Peyer's patch (tissue), 4 donors: ENCODE measurements around the gene DAAM1.

Source experiments
- POLR2A ChIP-seq, 2 donors: fragments of 450-650 bp; IDR thresholded peaks; one replicate each; pipeline ENCODE4 v1.5.1; 2017; ENCODE audit warnings: antibody characterized with exemption in 2 of 2, mild to moderate bottlenecking in 2 of 2, moderate library complexity in 2 of 2
- TF ChIP-seq, protein P1 (sequence below), 6 experiments: fragments of 450-650 bp in 4 of 6; fragments of 200-600 bp in 2 of 6; sonication (generic) in 1 of 6; IDR thresholded peaks; one replicate each; pipeline ENCODE4 v1.5.1; 2017 to 2019; ENCODE audit warnings: antibody characterized with exemption in 6 of 6, mild to moderate bottlenecking in 3 of 6, moderate library complexity in 1 of 6

DNA sequence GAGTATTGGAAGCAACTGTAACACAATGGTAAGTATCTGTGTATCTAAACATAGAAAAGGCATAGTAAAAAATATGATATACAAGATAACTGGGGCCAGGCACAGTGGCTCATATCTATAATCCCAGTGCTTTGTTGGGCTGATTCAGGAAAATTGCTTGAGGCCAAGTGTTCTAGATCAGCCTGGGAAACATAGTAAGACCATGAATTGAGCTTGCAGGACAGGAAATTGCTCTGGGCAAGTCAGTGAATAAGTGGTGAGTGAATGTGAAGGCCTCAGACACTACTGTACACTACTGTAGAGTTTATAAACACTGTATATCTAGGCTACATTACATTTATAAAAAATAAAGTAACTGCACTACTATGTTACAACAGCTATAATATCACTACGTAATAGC lies 201.5 kb downstream of the DAAM1 start:
- TF ChIP-seq, protein P1, sequence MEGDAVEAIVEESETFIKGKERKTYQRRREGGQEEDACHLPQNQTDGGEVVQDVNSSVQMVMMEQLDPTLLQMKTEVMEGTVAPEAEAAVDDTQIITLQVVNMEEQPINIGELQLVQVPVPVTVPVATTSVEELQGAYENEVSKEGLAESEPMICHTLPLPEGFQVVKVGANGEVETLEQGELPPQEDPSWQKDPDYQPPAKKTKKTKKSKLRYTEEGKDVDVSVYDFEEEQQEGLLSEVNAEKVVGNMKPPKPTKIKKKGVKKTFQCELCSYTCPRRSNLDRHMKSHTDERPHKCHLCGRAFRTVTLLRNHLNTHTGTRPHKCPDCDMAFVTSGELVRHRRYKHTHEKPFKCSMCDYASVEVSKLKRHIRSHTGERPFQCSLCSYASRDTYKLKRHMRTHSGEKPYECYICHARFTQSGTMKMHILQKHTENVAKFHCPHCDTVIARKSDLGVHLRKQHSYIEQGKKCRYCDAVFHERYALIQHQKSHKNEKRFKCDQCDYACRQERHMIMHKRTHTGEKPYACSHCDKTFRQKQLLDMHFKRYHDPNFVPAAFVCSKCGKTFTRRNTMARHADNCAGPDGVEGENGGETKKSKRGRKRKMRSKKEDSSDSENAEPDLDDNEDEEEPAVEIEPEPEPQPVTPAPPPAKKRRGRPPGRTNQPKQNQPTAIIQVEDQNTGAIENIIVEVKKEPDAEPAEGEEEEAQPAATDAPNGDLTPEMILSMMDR (IDR thresholded peaks at IDR 0.05) = no peak
- no peak for TF ChIP-seq POLR2A (IDR thresholded peaks at IDR 0.05)
